Astrocyte of the spinal cord (primary cell): ENCODE data around the gene MIEN1.

Experiments used
- DNase-seq: peaks from one replicate; pipeline ENCODE4 v3.0.0; 2011; ENCODE audit warnings: low read depth, low spot score
- H3K4me3 ChIP-seq: 2 replicates; pipeline ENCODE4 v1.5.1; 2011; ENCODE audit warnings: low read depth, mild to moderate bottlenecking, low read length, moderate library complexity
- CTCF ChIP-seq: IDR thresholded peaks from 2 replicates; pipeline ENCODE4 v1.5.1; 2012; ENCODE audit warnings: low read depth, mild to moderate bottlenecking, low read length, inconsistent platforms
- in situ Hi-C: cut with HindIII; loops from 2 replicates; pipeline ENCODE4 v1.10.0; 2017; ENCODE audit warnings: low sequenced_read_pairs

MIEN1 gene

GRCh38 chr17:39722104-39722503, 8.2 kb downstream of the MIEN1 start:
- in situ Hi-C loops = no loop called here
- DNase-seq = no peak
- no peak for TF ChIP-seq CTCF
- H3K4me3 ChIP-seq = no peak overlapping the region

- in situ Hi-C loops = no loop called here
- no peak for DNase-seq
- TF ChIP-seq CTCF = no peak
These were observed 10.6 kb downstream of the MIEN1 start for GRCh38 chr17:39719563-39720355.

GRCh38 chr17:39717660-39718059, 12.7 kb downstream of the MIEN1 start:
- in situ Hi-C loops = no loop called here

More at GRCh38 chr17:39719563-39720355, 10.6 kb downstream of the MIEN1 start:
- no peak overlapping the region for H3K4me3 ChIP-seq

GRCh38 chr17:39716879-39717536, 13.3 kb downstream of the MIEN1 start:
- no peak overlapping the region for H3K4me3 ChIP-seq
- no peak for DNase-seq
- TF ChIP-seq CTCF = no peak
- in situ Hi-C loops = no loop called here

More at GRCh38 chr17:39717660-39718059, 12.7 kb downstream of the MIEN1 start:
- no peak for TF ChIP-seq CTCF
- no peak overlapping the region for H3K4me3 ChIP-seq
- no peak for DNase-seq

- H3K4me3 ChIP-seq = no peak overlapping the region
- no peak for DNase-seq
- in situ Hi-C loops = no loop called here
- no peak for TF ChIP-seq CTCF
These were observed 14.1 kb downstream of the MIEN1 start for GRCh38 chr17:39716073-39716818.

GRCh38 chr17:39715375-39716072, 14.8 kb downstream of the MIEN1 start:
- no peak for DNase-seq
- in situ Hi-C loops = no loop called here
- no peak for TF ChIP-seq CTCF
- no peak overlapping the region for H3K4me3 ChIP-seq
